Measurements from ENCODE around the gene UBAP1. TPM values are rescaled to one million over a fixed set of nuclear protein-coding genes. Genes with fewer than 3 reads are reported as not detected.

The UBAP1 gene
- total and polyA plus RNA-seq, 2 experiments from 2014 or later: 17.4 to 20.7 TPM

DNA sequence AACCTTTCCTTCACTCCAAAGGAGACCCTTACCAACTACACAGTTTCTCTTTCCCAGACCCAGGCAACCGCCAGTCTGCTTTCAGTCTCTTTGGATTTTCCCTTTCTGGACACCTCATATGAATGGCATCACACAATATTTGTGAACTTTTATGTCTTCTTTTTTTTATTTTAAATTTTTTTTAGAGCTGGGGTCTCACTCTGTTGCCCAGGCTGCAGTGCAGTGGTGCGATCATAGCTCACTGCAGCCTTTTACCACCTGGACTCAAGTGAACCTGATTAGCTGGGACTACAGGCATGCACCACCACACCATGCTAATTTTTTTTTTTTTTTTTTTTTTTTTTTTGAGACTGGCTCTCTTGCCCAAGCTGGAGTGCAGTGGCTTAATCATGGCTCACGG lies 37.5 kb downstream of the UBAP1 start:
- Histone ChIP-seq H3K4me3 (no peak overlapping the region), H3K36me3 (ENCODE audit: insufficient read depth) (no peaks in the 10 kb centered on the region), H3K9me2 (ENCODE audit: insufficient read depth) (no peaks in the 10 kb centered on the region), H3K27me3 (ENCODE audit: insufficient read depth) (no peaks in the 10 kb centered on the region), H3K27ac (ENCODE audit: low read depth) (no peak overlapping the region), H4K20me1 (replicated peaks; ENCODE audit: insufficient read depth) (peaks cover 4% of the 10 kb centered on the region), H3K4me2 (no peak overlapping the region), H3F3A (replicated peaks; ENCODE audit: low read depth) (no peaks in the 10 kb centered on the region), H3K4me1 (ENCODE audit: insufficient read depth) (no peaks in the 10 kb centered on the region; the same call in 1 of the 2 replicates), H2AFZ (no peak overlapping the region), H3K79me2 (replicated peaks; ENCODE audit: insufficient read depth) (peaks cover 30% of the 10 kb centered on the region)
- Mint-ChIP-seq H3K36me3 (ENCODE audit: low read depth) (no peaks in the 10 kb centered on the region; the same call in 1 of the 3 replicates), H3K27me3 (ENCODE audit: insufficient read depth, low read depth, poor library complexity) (peaks cover 5% of the 10 kb centered on the region), H3K9me3 (no peaks in the 10 kb centered on the region), H3K4me1 (no peaks in the 10 kb centered on the region), H3K27ac (no peak overlapping the region), H3K4me3 (no peak overlapping the region)
- ATAC-seq: no peak
- no peak for TF ChIP-seq JUNB (IDR thresholded peaks at IDR 0.05; ENCODE audit: unreplicated experiment)
- TF ChIP-seq POLR2AphosphoS5 (IDR thresholded peaks at IDR 0.05; ENCODE audit: low read depth): no peak
- no peak for TF ChIP-seq CREB1 (CRISPR knock-in tag; IDR thresholded peaks at IDR 0.05; ENCODE audit: low read depth)
- TF ChIP-seq STAT1 (IDR thresholded peaks at IDR 0.05; ENCODE audit: unreplicated experiment): no peak
- no peak for TF ChIP-seq ZNF114 (CRISPR knock-in tag; IDR thresholded peaks at IDR 0.05)
- TF ChIP-seq, protein P1, sequence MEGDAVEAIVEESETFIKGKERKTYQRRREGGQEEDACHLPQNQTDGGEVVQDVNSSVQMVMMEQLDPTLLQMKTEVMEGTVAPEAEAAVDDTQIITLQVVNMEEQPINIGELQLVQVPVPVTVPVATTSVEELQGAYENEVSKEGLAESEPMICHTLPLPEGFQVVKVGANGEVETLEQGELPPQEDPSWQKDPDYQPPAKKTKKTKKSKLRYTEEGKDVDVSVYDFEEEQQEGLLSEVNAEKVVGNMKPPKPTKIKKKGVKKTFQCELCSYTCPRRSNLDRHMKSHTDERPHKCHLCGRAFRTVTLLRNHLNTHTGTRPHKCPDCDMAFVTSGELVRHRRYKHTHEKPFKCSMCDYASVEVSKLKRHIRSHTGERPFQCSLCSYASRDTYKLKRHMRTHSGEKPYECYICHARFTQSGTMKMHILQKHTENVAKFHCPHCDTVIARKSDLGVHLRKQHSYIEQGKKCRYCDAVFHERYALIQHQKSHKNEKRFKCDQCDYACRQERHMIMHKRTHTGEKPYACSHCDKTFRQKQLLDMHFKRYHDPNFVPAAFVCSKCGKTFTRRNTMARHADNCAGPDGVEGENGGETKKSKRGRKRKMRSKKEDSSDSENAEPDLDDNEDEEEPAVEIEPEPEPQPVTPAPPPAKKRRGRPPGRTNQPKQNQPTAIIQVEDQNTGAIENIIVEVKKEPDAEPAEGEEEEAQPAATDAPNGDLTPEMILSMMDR (conservative IDR thresholded peaks at IDR 0.05; ENCODE audit: low read depth in 2 of 2): no peak
- no peak for TF ChIP-seq ZNF331 (CRISPR knock-in tag; IDR thresholded peaks at IDR 0.05; ENCODE audit: low read depth)
- no peak for TF ChIP-seq NANOG (IDR thresholded peaks at IDR 0.05; ENCODE audit: borderline replicate concordance)
- no peak for TF ChIP-seq EZH2phosphoT487 (IDR thresholded peaks at IDR 0.05; ENCODE audit: unreplicated experiment)
- TF ChIP-seq, protein P2, sequence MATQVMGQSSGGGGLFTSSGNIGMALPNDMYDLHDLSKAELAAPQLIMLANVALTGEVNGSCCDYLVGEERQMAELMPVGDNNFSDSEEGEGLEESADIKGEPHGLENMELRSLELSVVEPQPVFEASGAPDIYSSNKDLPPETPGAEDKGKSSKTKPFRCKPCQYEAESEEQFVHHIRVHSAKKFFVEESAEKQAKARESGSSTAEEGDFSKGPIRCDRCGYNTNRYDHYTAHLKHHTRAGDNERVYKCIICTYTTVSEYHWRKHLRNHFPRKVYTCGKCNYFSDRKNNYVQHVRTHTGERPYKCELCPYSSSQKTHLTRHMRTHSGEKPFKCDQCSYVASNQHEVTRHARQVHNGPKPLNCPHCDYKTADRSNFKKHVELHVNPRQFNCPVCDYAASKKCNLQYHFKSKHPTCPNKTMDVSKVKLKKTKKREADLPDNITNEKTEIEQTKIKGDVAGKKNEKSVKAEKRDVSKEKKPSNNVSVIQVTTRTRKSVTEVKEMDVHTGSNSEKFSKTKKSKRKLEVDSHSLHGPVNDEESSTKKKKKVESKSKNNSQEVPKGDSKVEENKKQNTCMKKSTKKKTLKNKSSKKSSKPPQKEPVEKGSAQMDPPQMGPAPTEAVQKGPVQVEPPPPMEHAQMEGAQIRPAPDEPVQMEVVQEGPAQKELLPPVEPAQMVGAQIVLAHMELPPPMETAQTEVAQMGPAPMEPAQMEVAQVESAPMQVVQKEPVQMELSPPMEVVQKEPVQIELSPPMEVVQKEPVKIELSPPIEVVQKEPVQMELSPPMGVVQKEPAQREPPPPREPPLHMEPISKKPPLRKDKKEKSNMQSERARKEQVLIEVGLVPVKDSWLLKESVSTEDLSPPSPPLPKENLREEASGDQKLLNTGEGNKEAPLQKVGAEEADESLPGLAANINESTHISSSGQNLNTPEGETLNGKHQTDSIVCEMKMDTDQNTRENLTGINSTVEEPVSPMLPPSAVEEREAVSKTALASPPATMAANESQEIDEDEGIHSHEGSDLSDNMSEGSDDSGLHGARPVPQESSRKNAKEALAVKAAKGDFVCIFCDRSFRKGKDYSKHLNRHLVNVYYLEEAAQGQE (IDR thresholded peaks at IDR 0.05; ENCODE audit: unreplicated experiment): no peak
- TF ChIP-seq, protein P3, sequence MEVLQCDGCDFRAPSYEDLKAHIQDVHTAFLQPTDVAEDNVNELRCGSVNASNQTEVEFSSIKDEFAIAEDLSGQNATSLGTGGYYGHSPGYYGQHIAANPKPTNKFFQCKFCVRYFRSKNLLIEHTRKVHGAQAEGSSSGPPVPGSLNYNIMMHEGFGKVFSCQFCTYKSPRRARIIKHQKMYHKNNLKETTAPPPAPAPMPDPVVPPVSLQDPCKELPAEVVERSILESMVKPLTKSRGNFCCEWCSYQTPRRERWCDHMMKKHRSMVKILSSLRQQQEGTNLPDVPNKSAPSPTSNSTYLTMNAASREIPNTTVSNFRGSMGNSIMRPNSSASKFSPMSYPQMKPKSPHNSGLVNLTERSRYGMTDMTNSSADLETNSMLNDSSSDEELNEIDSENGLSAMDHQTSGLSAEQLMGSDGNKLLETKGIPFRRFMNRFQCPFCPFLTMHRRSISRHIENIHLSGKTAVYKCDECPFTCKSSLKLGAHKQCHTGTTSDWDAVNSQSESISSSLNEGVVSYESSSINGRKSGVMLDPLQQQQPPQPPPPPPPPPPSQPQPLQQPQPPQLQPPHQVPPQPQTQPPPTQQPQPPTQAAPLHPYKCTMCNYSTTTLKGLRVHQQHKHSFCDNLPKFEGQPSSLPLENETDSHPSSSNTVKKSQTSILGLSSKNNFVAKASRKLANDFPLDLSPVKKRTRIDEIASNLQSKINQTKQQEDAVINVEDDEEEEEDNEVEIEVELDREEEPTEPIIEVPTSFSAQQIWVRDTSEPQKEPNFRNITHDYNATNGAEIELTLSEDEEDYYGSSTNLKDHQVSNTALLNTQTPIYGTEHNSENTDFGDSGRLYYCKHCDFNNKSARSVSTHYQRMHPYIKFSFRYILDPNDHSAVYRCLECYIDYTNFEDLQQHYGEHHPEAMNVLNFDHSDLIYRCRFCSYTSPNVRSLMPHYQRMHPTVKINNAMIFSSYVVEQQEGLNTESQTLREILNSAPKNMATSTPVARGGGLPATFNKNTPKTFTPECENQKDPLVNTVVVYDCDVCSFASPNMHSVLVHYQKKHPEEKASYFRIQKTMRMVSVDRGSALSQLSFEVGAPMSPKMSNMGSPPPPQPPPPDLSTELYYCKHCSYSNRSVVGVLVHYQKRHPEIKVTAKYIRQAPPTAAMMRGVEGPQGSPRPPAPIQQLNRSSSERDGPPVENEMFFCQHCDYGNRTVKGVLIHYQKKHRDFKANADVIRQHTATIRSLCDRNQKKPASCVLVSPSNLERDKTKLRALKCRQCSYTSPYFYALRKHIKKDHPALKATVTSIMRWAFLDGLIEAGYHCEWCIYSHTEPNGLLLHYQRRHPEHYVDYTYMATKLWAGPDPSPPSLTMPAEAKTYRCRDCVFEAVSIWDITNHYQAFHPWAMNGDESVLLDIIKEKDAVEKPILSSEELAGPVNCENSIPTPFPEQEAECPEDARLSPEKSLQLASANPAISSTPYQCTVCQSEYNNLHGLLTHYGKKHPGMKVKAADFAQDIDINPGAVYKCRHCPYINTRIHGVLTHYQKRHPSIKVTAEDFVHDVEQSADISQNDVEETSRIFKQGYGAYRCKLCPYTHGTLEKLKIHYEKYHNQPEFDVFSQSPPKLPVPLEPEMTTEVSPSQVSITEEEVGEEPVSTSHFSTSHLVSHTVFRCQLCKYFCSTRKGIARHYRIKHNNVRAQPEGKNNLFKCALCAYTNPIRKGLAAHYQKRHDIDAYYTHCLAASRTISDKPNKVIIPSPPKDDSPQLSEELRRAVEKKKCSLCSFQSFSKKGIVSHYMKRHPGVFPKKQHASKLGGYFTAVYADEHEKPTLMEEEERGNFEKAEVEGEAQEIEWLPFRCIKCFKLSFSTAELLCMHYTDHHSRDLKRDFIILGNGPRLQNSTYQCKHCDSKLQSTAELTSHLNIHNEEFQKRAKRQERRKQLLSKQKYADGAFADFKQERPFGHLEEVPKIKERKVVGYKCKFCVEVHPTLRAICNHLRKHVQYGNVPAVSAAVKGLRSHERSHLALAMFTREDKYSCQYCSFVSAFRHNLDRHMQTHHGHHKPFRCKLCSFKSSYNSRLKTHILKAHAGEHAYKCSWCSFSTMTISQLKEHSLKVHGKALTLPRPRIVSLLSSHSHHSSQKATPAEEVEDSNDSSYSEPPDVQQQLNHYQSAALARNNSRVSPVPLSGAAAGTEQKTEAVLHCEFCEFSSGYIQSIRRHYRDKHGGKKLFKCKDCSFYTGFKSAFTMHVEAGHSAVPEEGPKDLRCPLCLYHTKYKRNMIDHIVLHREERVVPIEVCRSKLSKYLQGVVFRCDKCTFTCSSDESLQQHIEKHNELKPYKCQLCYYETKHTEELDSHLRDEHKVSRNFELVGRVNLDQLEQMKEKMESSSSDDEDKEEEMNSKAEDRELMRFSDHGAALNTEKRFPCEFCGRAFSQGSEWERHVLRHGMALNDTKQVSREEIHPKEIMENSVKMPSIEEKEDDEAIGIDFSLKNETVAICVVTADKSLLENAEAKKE (CRISPR knock-in tag; IDR thresholded peaks at IDR 0.05): no peak
- no peak for TF ChIP-seq EZH2 (IDR thresholded peaks at IDR 0.05; ENCODE audit: low read depth, unreplicated experiment)
- TF ChIP-seq, protein P4, sequence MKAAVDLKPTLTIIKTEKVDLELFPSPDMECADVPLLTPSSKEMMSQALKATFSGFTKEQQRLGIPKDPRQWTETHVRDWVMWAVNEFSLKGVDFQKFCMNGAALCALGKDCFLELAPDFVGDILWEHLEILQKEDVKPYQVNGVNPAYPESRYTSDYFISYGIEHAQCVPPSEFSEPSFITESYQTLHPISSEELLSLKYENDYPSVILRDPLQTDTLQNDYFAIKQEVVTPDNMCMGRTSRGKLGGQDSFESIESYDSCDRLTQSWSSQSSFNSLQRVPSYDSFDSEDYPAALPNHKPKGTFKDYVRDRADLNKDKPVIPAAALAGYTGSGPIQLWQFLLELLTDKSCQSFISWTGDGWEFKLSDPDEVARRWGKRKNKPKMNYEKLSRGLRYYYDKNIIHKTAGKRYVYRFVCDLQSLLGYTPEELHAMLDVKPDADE (IDR thresholded peaks at IDR 0.05): no peak
- DNase-seq (ENCODE audit: low spot score): no peak
